ENCODE measurements around the gene CPT1B.

Gene CPT1B

GRCh38 chr22:50581031-50581949 lies 3.1 kb upstream of the CPT1B start:
- no peak overlapping the region for H2BK15ac ChIP-seq (ENCODE audit: low read length)
- DNase-seq (ENCODE audit: low spot score), result no peak
- peaks cover 7% of the 10 kb centered on the region for H3K79me1 ChIP-seq (ENCODE audit: low read depth, low read length)
- peak overlapping the region; percentile 52 for H4K8ac ChIP-seq (ENCODE audit: low read depth, low read length)
- no peak overlapping the region for H2BK120ac ChIP-seq (ENCODE audit: low read depth, low read length)
- H3K23ac ChIP-seq (ENCODE audit: low read depth, low read length, poor library complexity), result peak overlapping the region; percentile 30
- peaks cover 26 to 40% of the 10 kb centered on the region in 2 donors for H3K36me3 ChIP-seq (replicated peaks in 1 of 2; ENCODE audit: control insufficient read depth in 2 of 2, insufficient read depth in 2 of 2, low read length in 2 of 2)
- no peak overlapping the region for H2BK12ac ChIP-seq (ENCODE audit: low read length)
- peak overlapping the region; percentile 84 for H3K4me2 ChIP-seq (ENCODE audit: insufficient read depth, low read length, poor library complexity, severe bottlenecking)
- no peak overlapping the region for H3K18ac ChIP-seq (ENCODE audit: low read length)
- peak overlapping the region; percentile 56 for H2BK5ac ChIP-seq (ENCODE audit: low read length)
- H3K4me1 ChIP-seq (ENCODE audit: control insufficient read depth in 2 of 2, insufficient read depth in 1 of 2, low read depth in 1 of 2, low read length in 2 of 2), result peaks cover 5% of the 10 kb centered on the region in 2 donors
- H4K91ac ChIP-seq (ENCODE audit: low read depth, low read length, poor library complexity), result no peak overlapping the region
- no CpG with 5 or more reads among the region's 22 CpGs for WGBS, 2 donors (ENCODE audit: extremely low coverage in 2 of 2, insufficient read length in 2 of 2, insufficient replicate concordance in 1 of 2)
- H3K27me3 ChIP-seq (ENCODE audit: control insufficient read depth in 3 of 3, insufficient read depth in 3 of 3, low read depth in 1 of 3, low read length in 3 of 3), result no peaks in the 10 kb centered on the region
- peak overlapping the region; percentile 93 for H3K9ac ChIP-seq (ENCODE audit: low read depth, low read length, poor library complexity)
- H2AK5ac ChIP-seq (ENCODE audit: low read depth, low read length), result peak overlapping the region; percentile 90
- H3K27ac ChIP-seq (replicated peaks; ENCODE audit: low read length), result peak overlapping the region; percentile 98
- no peak overlapping the region for H2AFZ ChIP-seq (ENCODE audit: low read length)
- peak overlapping the region; percentile 82 to 93 for H3K4me3 ChIP-seq (ENCODE audit: low read length in 2 of 2)
- H3K4ac ChIP-seq (ENCODE audit: low read length), result no peak overlapping the region
- H3K14ac ChIP-seq (ENCODE audit: low read length), result no peak overlapping the region
- no peaks in the 10 kb centered on the region for H3K9me3 ChIP-seq (replicated peaks in 1 of 2; ENCODE audit: control insufficient read depth in 2 of 2, insufficient read depth in 1 of 2, low read depth in 1 of 2, low read length in 2 of 2)

- H3K9ac ChIP-seq (ENCODE audit: low read depth, low read length, poor library complexity), result no peak overlapping the region
- H2AFZ ChIP-seq (ENCODE audit: low read length), result no peak overlapping the region
- no peak overlapping the region for H2AK5ac ChIP-seq (ENCODE audit: low read depth, low read length)
- H3K4me1 ChIP-seq (ENCODE audit: control insufficient read depth in 2 of 2, insufficient read depth in 1 of 2, low read depth in 1 of 2, low read length in 2 of 2), result peaks cover 5% of the 10 kb centered on the region in 2 donors
- peaks cover 33 to 40% of the 10 kb centered on the region in 2 donors for H3K36me3 ChIP-seq (replicated peaks in 1 of 2; ENCODE audit: control insufficient read depth in 2 of 2, insufficient read depth in 2 of 2, low read length in 2 of 2)
- H4K91ac ChIP-seq (ENCODE audit: low read depth, low read length, poor library complexity), result no peak overlapping the region
- no peak overlapping the region for H2BK120ac ChIP-seq (ENCODE audit: low read depth, low read length)
- no peak overlapping the region for H3K23ac ChIP-seq (ENCODE audit: low read depth, low read length, poor library complexity)
- no peak overlapping the region for H3K18ac ChIP-seq (ENCODE audit: low read length)
- no peak overlapping the region for H2BK15ac ChIP-seq (ENCODE audit: low read length)
- H3K27ac ChIP-seq (replicated peaks; ENCODE audit: low read length), result no peak overlapping the region
- no peak overlapping the region for H3K4ac ChIP-seq (ENCODE audit: low read length)
- H2BK5ac ChIP-seq (ENCODE audit: low read length), result no peak overlapping the region
- H3K4me2 ChIP-seq (ENCODE audit: insufficient read depth, low read length, poor library complexity, severe bottlenecking), result no peak overlapping the region
- no peaks in the 10 kb centered on the region for H3K27me3 ChIP-seq (ENCODE audit: control insufficient read depth in 3 of 3, insufficient read depth in 3 of 3, low read depth in 1 of 3, low read length in 3 of 3)
- DNase-seq (ENCODE audit: low spot score), result no peak
- no peak overlapping the region for H2BK12ac ChIP-seq (ENCODE audit: low read length)
- H3K9me3 ChIP-seq (replicated peaks in 1 of 2; ENCODE audit: control insufficient read depth in 2 of 2, insufficient read depth in 1 of 2, low read depth in 1 of 2, low read length in 2 of 2), result no peaks in the 10 kb centered on the region
- peaks cover 7% of the 10 kb centered on the region for H3K79me1 ChIP-seq (ENCODE audit: low read depth, low read length)
- H4K8ac ChIP-seq (ENCODE audit: low read depth, low read length), result no peak overlapping the region
- WGBS, 2 donors (ENCODE audit: extremely low coverage in 2 of 2, insufficient read length in 2 of 2, insufficient replicate concordance in 1 of 2), result no CpG with 5 or more reads among the region's 4 CpGs
- no peak overlapping the region for H3K4me3 ChIP-seq (ENCODE audit: low read length in 2 of 2)
- H3K14ac ChIP-seq (ENCODE audit: low read length), result no peak overlapping the region
These were observed 1.5 kb upstream of the CPT1B start for GRCh38 chr22:50579752-50580151.

GRCh38 chr22:50578776-50579310 lies 616 bp upstream of the CPT1B start:
- no peak overlapping the region for H3K23ac ChIP-seq (ENCODE audit: low read depth, low read length, poor library complexity)
- no peak overlapping the region for H3K27ac ChIP-seq (replicated peaks; ENCODE audit: low read length)
- H4K8ac ChIP-seq (ENCODE audit: low read depth, low read length), result no peak overlapping the region
- H3K4ac ChIP-seq (ENCODE audit: low read length), result no peak overlapping the region
- H3K9me3 ChIP-seq (replicated peaks in 1 of 2; ENCODE audit: control insufficient read depth in 2 of 2, insufficient read depth in 1 of 2, low read depth in 1 of 2, low read length in 2 of 2), result no peaks in the 10 kb centered on the region
- no CpG with 5 or more reads among the region's 8 CpGs for WGBS, 2 donors (ENCODE audit: extremely low coverage in 2 of 2, insufficient read length in 2 of 2, insufficient replicate concordance in 1 of 2)
- no peak overlapping the region for H3K14ac ChIP-seq (ENCODE audit: low read length)
- no peak overlapping the region for H2BK12ac ChIP-seq (ENCODE audit: low read length)
- H3K9ac ChIP-seq (ENCODE audit: low read depth, low read length, poor library complexity), result no peak overlapping the region
- DNase-seq (ENCODE audit: low spot score), result no peak
- H2AK5ac ChIP-seq (ENCODE audit: low read depth, low read length), result no peak overlapping the region
- no peak overlapping the region for H2BK5ac ChIP-seq (ENCODE audit: low read length)
- H3K36me3 ChIP-seq (replicated peaks in 1 of 2; ENCODE audit: control insufficient read depth in 2 of 2, insufficient read depth in 2 of 2, low read length in 2 of 2), result peaks cover 39 to 49% of the 10 kb centered on the region in 2 donors
- no peak overlapping the region for H3K18ac ChIP-seq (ENCODE audit: low read length)
- H4K91ac ChIP-seq (ENCODE audit: low read depth, low read length, poor library complexity), result no peak overlapping the region
- H3K27me3 ChIP-seq (ENCODE audit: control insufficient read depth in 3 of 3, insufficient read depth in 3 of 3, low read depth in 1 of 3, low read length in 3 of 3), result no peaks in the 10 kb centered on the region
- no peak overlapping the region for H2BK120ac ChIP-seq (ENCODE audit: low read depth, low read length)
- peaks cover 5% of the 10 kb centered on the region in 2 donors for H3K4me1 ChIP-seq (ENCODE audit: control insufficient read depth in 2 of 2, insufficient read depth in 1 of 2, low read depth in 1 of 2, low read length in 2 of 2)
- H2AFZ ChIP-seq (ENCODE audit: low read length), result no peak overlapping the region
- H3K4me2 ChIP-seq (ENCODE audit: insufficient read depth, low read length, poor library complexity, severe bottlenecking), result no peak overlapping the region
- peak overlapping the region in 1 of 2 donors; percentile 9 for H3K4me3 ChIP-seq (ENCODE audit: low read length in 2 of 2)
- no peak overlapping the region for H2BK15ac ChIP-seq (ENCODE audit: low read length)
- H3K79me1 ChIP-seq (ENCODE audit: low read depth, low read length), result peaks cover 8% of the 10 kb centered on the region

- Histone ChIP-seq H3K9ac (ENCODE audit: low read depth, low read length, poor library complexity) (no peak overlapping the region), H4K91ac (ENCODE audit: low read depth, low read length, poor library complexity) (no peak overlapping the region), H3K9me3 (replicated peaks in 1 of 2; ENCODE audit: control insufficient read depth in 2 of 2, insufficient read depth in 1 of 2, low read depth in 1 of 2, low read length in 2 of 2) (no peaks in the 10 kb centered on the region), H2BK12ac (ENCODE audit: low read length) (no peak overlapping the region), H2AFZ (ENCODE audit: low read length) (no peak overlapping the region), H3K23ac (ENCODE audit: low read depth, low read length, poor library complexity) (no peak overlapping the region), H3K4me2 (ENCODE audit: insufficient read depth, low read length, poor library complexity, severe bottlenecking) (no peak overlapping the region), H3K79me1 (ENCODE audit: low read depth, low read length) (peaks cover 8% of the 10 kb centered on the region), H3K4ac (ENCODE audit: low read length) (no peak overlapping the region), H3K4me3 (ENCODE audit: low read length in 2 of 2) (no peak overlapping the region), H2BK15ac (ENCODE audit: low read length) (no peak overlapping the region), H3K36me3 (replicated peaks in 1 of 2; ENCODE audit: control insufficient read depth in 2 of 2, insufficient read depth in 2 of 2, low read length in 2 of 2) (peaks cover 47 to 61% of the 10 kb centered on the region in 2 donors), H3K14ac (ENCODE audit: low read length) (no peak overlapping the region), H3K27ac (replicated peaks; ENCODE audit: low read length) (no peak overlapping the region), H3K18ac (ENCODE audit: low read length) (no peak overlapping the region), H3K27me3 (ENCODE audit: control insufficient read depth in 3 of 3, insufficient read depth in 3 of 3, low read depth in 1 of 3, low read length in 3 of 3) (no peaks in the 10 kb centered on the region), H4K8ac (ENCODE audit: low read depth, low read length) (peak overlapping the region; percentile 77), H3K4me1 (ENCODE audit: control insufficient read depth in 2 of 2, insufficient read depth in 1 of 2, low read depth in 1 of 2, low read length in 2 of 2) (peaks cover 0 to 4% of the 10 kb centered on the region in 2 donors), H2AK5ac (ENCODE audit: low read depth, low read length) (no peak overlapping the region), H2BK5ac (ENCODE audit: low read length) (no peak overlapping the region), H2BK120ac (ENCODE audit: low read depth, low read length) (no peak overlapping the region)
- no CpG with 5 or more reads among the region's 23 CpGs for WGBS, 2 donors (ENCODE audit: extremely low coverage in 2 of 2, insufficient read length in 2 of 2, insufficient replicate concordance in 1 of 2)
- no peak for DNase-seq (ENCODE audit: low spot score)
These were observed 585 bp downstream of the CPT1B start for GRCh38 chr22:50577697-50577986.
